Measurements from ENCODE around the gene PPFIBP2. TPM values are rescaled to one million over a fixed set of nuclear protein-coding genes. Genes with fewer than 3 reads are reported as not detected.

The PPFIBP2 gene
- total RNA-seq, 1 donor from 2014 or later = 8.7 TPM

GRCh38 chr11:7563281-7563680, 49.5 kb downstream of the PPFIBP2 start:
- peaks cover 17% of the 10 kb centered on the region for H3K4me1 ChIP-seq
- no peaks in the 10 kb centered on the region for H3F3A ChIP-seq (ENCODE audit: low read depth)
- H3K79me2 ChIP-seq (ENCODE audit: low read depth) = no peaks in the 10 kb centered on the region
- H3K27ac ChIP-seq = no peak overlapping the region
- H3K9ac ChIP-seq = no peak overlapping the region
- no peaks in the 10 kb centered on the region for H3K9me3 Mint-ChIP-seq
- no peaks in the 10 kb centered on the region for H3K9me3 ChIP-seq (ENCODE audit: low read depth)
- H3K36me3 Mint-ChIP-seq = no peaks in the 10 kb centered on the region
- no peak overlapping the region for H2AFZ ChIP-seq (replicated peaks)
- H3K36me3 ChIP-seq = no peaks in the 10 kb centered on the region
- no peak overlapping the region for H3K4me3 Mint-ChIP-seq
- H3K4me1 Mint-ChIP-seq = peaks cover 4% of the 10 kb centered on the region
- TF ChIP-seq EZH2 (IDR thresholded peaks at IDR 0.05) (no peak), EZH2phosphoT487 (IDR thresholded peaks at IDR 0.05) (no peak), CTCF (IDR thresholded peaks at IDR 0.05) (no peak)
- no peaks in the 10 kb centered on the region for H4K20me1 ChIP-seq (ENCODE audit: low read depth)
- DNase-seq (ENCODE audit: low spot score) = no peak
- H3K4me2 ChIP-seq = no peak overlapping the region
- no peak overlapping the region for H3K4me3 ChIP-seq
- H3K27ac Mint-ChIP-seq = no peak overlapping the region
- H3K27me3 Mint-ChIP-seq (ENCODE audit: insufficient read depth, low read depth) = peaks cover 2% of the 10 kb centered on the region
- H3K27me3 ChIP-seq = no peaks in the 10 kb centered on the region

- Mint-ChIP-seq H3K9me3 (no peaks in the 10 kb centered on the region), H3K4me3 (no peak overlapping the region), H3K27ac (no peak overlapping the region), H3K36me3 (no peaks in the 10 kb centered on the region), H3K4me1 (no peaks in the 10 kb centered on the region), H3K27me3 (ENCODE audit: insufficient read depth, low read depth) (peaks cover 4% of the 10 kb centered on the region)
- Histone ChIP-seq H3K9ac (no peak overlapping the region), H3K27ac (no peak overlapping the region), H4K20me1 (ENCODE audit: low read depth) (no peaks in the 10 kb centered on the region), H3K79me2 (ENCODE audit: low read depth) (no peaks in the 10 kb centered on the region), H3K27me3 (no peaks in the 10 kb centered on the region), H3K4me3 (no peak overlapping the region), H3F3A (ENCODE audit: low read depth) (no peaks in the 10 kb centered on the region), H2AFZ (replicated peaks) (no peak overlapping the region), H3K36me3 (no peaks in the 10 kb centered on the region), H3K9me3 (ENCODE audit: low read depth) (no peaks in the 10 kb centered on the region), H3K4me2 (no peak overlapping the region), H3K4me1 (peaks cover 12% of the 10 kb centered on the region)
- DNase-seq (ENCODE audit: low spot score) = no peak
- no peak for TF ChIP-seq CTCF (IDR thresholded peaks at IDR 0.05)
- TF ChIP-seq EZH2 (IDR thresholded peaks at IDR 0.05) = no peak
- TF ChIP-seq EZH2phosphoT487 (IDR thresholded peaks at IDR 0.05) = no peak
Measured at GRCh38 chr11:7564803-7565202, 51.0 kb downstream of the PPFIBP2 start.

- TF ChIP-seq CTCF (IDR thresholded peaks at IDR 0.05) (no peak), EZH2 (IDR thresholded peaks at IDR 0.05) (no peak), EZH2phosphoT487 (IDR thresholded peaks at IDR 0.05) (no peak)
- Histone ChIP-seq H3K27ac (no peak overlapping the region), H3K27me3 (no peaks in the 10 kb centered on the region), H3F3A (ENCODE audit: low read depth) (no peaks in the 10 kb centered on the region), H3K9me3 (ENCODE audit: low read depth) (no peaks in the 10 kb centered on the region), H3K4me3 (no peak overlapping the region), H3K79me2 (ENCODE audit: low read depth) (no peaks in the 10 kb centered on the region), H2AFZ (replicated peaks) (no peak overlapping the region), H3K4me2 (no peak overlapping the region), H3K4me1 (peaks cover 6% of the 10 kb centered on the region), H4K20me1 (ENCODE audit: low read depth) (no peaks in the 10 kb centered on the region), H3K36me3 (no peaks in the 10 kb centered on the region), H3K9ac (no peak overlapping the region)
- H3K9me3 Mint-ChIP-seq = no peaks in the 10 kb centered on the region
- no peak overlapping the region for H3K4me3 Mint-ChIP-seq
- no peak for DNase-seq (ENCODE audit: low spot score)
- H3K4me1 Mint-ChIP-seq = peaks cover 9% of the 10 kb centered on the region
- peaks cover 4% of the 10 kb centered on the region for H3K27me3 Mint-ChIP-seq (ENCODE audit: insufficient read depth, low read depth)
- no peak overlapping the region for H3K27ac Mint-ChIP-seq
- no peaks in the 10 kb centered on the region for H3K36me3 Mint-ChIP-seq
Measured at GRCh38 chr11:7567311-7567710, 53.5 kb downstream of the PPFIBP2 start.

Measured in neural progenitor cell (in vitro differentiated cells).